Nephron (organoid): ENCODE results near the gene APLP2.
A peak's percentile ranks its signal among the peaks of the same experiment; 100 is the strongest.
"Not testable (repeated sequence)": the region's sequence is repeated elsewhere in the genome, so short reads cannot be mapped to it uniquely, and the experiment has no call there.

ENCODE experiments used
- H3K27ac Mint-ChIP-seq, 3 experiments: 2 replicates each; pipeline ENCODE4 v1.8.0; 2020; ENCODE audit warnings: mixed read lengths in 3 of 3, mild to moderate bottlenecking in 2 of 3, moderate library complexity in 1 of 3
- H3K27me3 Mint-ChIP-seq: 2 replicates; pipeline ENCODE4 v1.8.0; 2021; ENCODE audit warnings: low read depth, mild to moderate bottlenecking, moderate library complexity, mixed read lengths
- H3K36me3 Mint-ChIP-seq: 2 replicates; pipeline ENCODE4 v1.8.0; 2020; ENCODE audit warnings: low read depth, mixed read lengths
- H3K4me1 Mint-ChIP-seq: 2 replicates; pipeline ENCODE4 v1.8.0; 2020; ENCODE audit warnings: mixed read lengths
- H3K4me3 Mint-ChIP-seq, 3 experiments: 2 replicates each; pipeline ENCODE4 v1.8.0; 2020; ENCODE audit warnings: mild to moderate bottlenecking in 3 of 3, mixed read lengths in 3 of 3, moderate library complexity in 2 of 3
- H3K9me3 Mint-ChIP-seq: 2 replicates; pipeline ENCODE4 v1.8.0; 2020; ENCODE audit warnings: mixed read lengths
- TF ChIP-seq, protein P1 (sequence below), 3 experiments: fragments of 200-600 bp; sonication (generic); IDR thresholded peaks; one replicate each; pipeline ENCODE4 v1.5.0; 2021; ENCODE audit warnings: antibody characterized with exemption in 3 of 3; ENCODE audit not compliant: unreplicated experiment in 3 of 3

The APLP2 gene

DNA sequence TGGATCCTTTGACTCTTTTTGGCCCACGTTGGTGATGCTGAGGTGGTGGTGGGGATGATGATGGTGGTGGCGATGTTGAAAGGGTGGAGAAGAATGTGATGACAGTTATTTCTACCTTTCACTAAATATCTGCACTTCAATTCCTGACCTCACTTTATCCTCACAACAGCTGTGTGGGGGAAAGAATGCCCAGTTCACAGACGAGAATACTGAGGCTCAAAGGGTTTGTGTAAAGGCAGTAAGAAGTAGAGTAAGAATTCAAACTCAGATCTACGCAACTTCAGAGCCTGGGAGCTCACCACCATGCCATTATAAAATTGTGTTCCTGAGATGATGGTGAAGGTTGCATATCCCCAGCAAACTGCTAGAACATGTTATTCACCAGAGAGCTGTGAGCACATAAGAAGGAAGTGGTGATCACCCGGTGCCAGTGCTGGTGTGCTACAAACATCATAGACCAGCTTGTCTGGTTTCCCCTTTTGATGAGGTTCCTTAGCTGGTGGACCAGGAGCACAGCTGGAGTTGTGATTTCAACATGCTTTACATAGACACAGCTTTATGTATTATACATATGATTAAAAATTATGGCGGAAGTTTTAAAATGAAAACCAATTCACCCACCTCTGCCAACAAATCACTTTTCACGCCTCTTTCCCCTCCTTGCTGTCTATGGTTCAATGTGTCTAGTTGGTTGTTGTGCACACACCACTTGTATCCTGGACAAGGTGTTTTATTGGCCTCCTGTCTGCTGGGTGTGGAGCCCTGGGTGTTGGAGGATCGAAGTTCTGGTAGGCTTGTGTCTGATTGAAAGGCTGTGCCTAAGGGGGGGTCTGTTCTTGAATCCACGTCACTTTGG, 96.1 kb downstream of the APLP2 start:
- no peaks in the 10 kb centered on the region for H3K9me3 Mint-ChIP-seq
- H3K36me3 Mint-ChIP-seq, result no peaks in the 10 kb centered on the region
- TF ChIP-seq, protein P1, sequence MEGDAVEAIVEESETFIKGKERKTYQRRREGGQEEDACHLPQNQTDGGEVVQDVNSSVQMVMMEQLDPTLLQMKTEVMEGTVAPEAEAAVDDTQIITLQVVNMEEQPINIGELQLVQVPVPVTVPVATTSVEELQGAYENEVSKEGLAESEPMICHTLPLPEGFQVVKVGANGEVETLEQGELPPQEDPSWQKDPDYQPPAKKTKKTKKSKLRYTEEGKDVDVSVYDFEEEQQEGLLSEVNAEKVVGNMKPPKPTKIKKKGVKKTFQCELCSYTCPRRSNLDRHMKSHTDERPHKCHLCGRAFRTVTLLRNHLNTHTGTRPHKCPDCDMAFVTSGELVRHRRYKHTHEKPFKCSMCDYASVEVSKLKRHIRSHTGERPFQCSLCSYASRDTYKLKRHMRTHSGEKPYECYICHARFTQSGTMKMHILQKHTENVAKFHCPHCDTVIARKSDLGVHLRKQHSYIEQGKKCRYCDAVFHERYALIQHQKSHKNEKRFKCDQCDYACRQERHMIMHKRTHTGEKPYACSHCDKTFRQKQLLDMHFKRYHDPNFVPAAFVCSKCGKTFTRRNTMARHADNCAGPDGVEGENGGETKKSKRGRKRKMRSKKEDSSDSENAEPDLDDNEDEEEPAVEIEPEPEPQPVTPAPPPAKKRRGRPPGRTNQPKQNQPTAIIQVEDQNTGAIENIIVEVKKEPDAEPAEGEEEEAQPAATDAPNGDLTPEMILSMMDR (IDR thresholded peaks at IDR 0.05; ENCODE audit: unreplicated experiment in 3 of 3), result no peak
- peaks cover 52% of the 10 kb centered on the region for H3K27me3 Mint-ChIP-seq
- no peak overlapping the region for H3K4me3 Mint-ChIP-seq
- peaks cover 12% of the 10 kb centered on the region for H3K4me1 Mint-ChIP-seq
- peak overlapping the region in 1 of 3 experiments; percentile 17 for H3K27ac Mint-ChIP-seq

DNA sequence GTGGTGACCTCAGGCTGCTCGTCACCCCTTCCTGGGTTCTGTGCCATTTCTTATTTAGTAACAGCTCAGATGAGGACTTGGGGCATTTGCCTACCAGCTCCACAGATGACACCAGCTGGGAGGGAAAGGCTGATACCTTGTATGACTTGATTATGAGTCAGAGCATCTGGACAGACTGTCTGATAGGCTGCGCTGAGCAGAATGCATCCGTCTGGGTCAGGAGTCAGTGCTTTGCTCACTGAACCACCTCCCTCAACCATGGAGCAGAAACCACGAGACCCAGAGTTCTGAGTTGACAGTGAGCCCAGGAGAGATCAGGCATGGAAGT, 96.7 kb downstream of the APLP2 start:
- H3K4me3 Mint-ChIP-seq, result no peak overlapping the region
- no peaks in the 10 kb centered on the region for H3K9me3 Mint-ChIP-seq
- peak overlapping the region in 1 of 3 experiments; percentile 17 for H3K27ac Mint-ChIP-seq
- peaks cover 9% of the 10 kb centered on the region for H3K4me1 Mint-ChIP-seq
- TF ChIP-seq, protein P1 (IDR thresholded peaks at IDR 0.05; ENCODE audit: unreplicated experiment in 3 of 3), result no peak
- no peaks in the 10 kb centered on the region for H3K36me3 Mint-ChIP-seq
- peaks cover 46% of the 10 kb centered on the region for H3K27me3 Mint-ChIP-seq

- TF ChIP-seq, protein P1 (IDR thresholded peaks at IDR 0.05; ENCODE audit: unreplicated experiment in 3 of 3), result no peak
- no peaks in the 10 kb centered on the region for H3K9me3 Mint-ChIP-seq
- no peaks in the 10 kb centered on the region for H3K36me3 Mint-ChIP-seq
- H3K27ac Mint-ChIP-seq, result no peak overlapping the region
- no peak overlapping the region for H3K4me3 Mint-ChIP-seq
- H3K4me1 Mint-ChIP-seq, result peaks cover 5% of the 10 kb centered on the region
- H3K27me3 Mint-ChIP-seq, result peaks cover 39% of the 10 kb centered on the region
Observed at GRCh38 chr11:130167146-130167545, 97.5 kb downstream of the APLP2 start.

GRCh38 chr11:130168105-130168504, 98.4 kb downstream of the APLP2 start:
- Mint-ChIP-seq H3K4me1 (peaks cover 5% of the 10 kb centered on the region), H3K36me3 (no peaks in the 10 kb centered on the region), H3K4me3 (no peak overlapping the region), H3K27me3 (peaks cover 30% of the 10 kb centered on the region), H3K9me3 (no peaks in the 10 kb centered on the region), H3K27ac (no peak overlapping the region)
- TF ChIP-seq, protein P1 (IDR thresholded peaks at IDR 0.05; ENCODE audit: unreplicated experiment in 3 of 3), result no peak

- H3K36me3 Mint-ChIP-seq, result no peaks in the 10 kb centered on the region
- H3K4me1 Mint-ChIP-seq, result peaks cover 5% of the 10 kb centered on the region
- peaks cover 20% of the 10 kb centered on the region for H3K27me3 Mint-ChIP-seq
- H3K4me3 Mint-ChIP-seq, result no peak overlapping the region
- TF ChIP-seq, protein P1 (IDR thresholded peaks at IDR 0.05; ENCODE audit: unreplicated experiment in 3 of 3), result no peak
- H3K27ac Mint-ChIP-seq, result no peak overlapping the region
- H3K9me3 Mint-ChIP-seq, result peaks cover 6% of the 10 kb centered on the region
Observed at GRCh38 chr11:130170345-130170744, 100.7 kb downstream of the APLP2 start.

DNA sequence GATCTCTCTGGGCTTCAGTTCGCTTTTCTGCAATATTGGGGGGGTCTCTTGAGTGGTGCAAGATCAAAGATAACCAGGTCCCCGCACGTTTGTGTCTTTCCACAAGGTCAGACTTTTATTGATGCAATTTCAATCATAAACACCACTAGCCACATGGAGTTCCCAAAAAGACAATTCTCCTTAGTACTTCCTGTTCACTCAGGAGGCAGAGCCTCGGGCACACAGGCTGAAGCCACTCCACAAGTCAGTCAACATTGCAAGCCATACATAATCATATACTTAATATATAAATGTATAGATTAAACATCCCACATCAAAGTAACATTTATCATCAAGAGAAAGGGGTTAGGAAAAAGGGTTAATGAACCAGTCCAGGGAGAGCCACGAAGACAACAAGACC, 101.8 kb downstream of the APLP2 start:
- H3K36me3 Mint-ChIP-seq, result no peaks in the 10 kb centered on the region

DNA sequence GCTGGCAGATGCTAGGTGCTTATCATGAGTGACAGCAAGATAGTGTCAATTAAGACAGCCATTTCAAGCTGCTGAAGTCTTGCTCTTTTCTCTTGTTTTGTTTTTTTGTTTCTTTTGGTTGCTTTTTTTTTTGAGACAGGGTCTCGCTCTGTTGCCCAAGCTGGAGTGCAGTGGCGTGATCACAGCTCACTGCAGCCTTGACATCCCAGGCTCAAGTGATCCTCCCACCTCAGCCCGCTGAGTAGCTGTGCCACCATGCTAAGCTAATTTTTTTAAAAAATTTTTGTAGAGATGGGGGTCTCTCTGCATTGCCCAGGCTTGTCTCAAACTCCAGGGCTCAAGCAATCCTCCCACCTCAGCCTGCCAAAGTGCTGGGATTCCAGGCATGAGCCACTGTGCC, 102.3 kb downstream of the APLP2 start:
- not testable (repeated sequence) for H3K27ac Mint-ChIP-seq, H3K4me1 Mint-ChIP-seq, H3K36me3 Mint-ChIP-seq, H3K4me3 Mint-ChIP-seq, H3K9me3 Mint-ChIP-seq
- H3K27me3 Mint-ChIP-seq, result peaks cover 20% of the 10 kb centered on the region

More for the DNA sequence above, 101.8 kb downstream of the APLP2 start:
- Mint-ChIP-seq H3K27ac (no peak overlapping the region), H3K9me3 (peaks cover 6% of the 10 kb centered on the region), H3K4me1 (peaks cover 1% of the 10 kb centered on the region), H3K27me3 (peaks cover 20% of the 10 kb centered on the region), H3K4me3 (no peak overlapping the region)
- TF ChIP-seq, protein P1 (IDR thresholded peaks at IDR 0.05; ENCODE audit: unreplicated experiment in 3 of 3), result no peak
